ENCODE measurements around the gene KDM5B. TPM values are rescaled to one million over a fixed set of nuclear protein-coding genes. Genes with fewer than 3 reads are reported as not detected.
"Not testable (repeated sequence)": the region's sequence is repeated elsewhere in the genome, so short reads cannot be mapped to it uniquely, and the experiment has no call there.

The KDM5B gene
- total and polyA plus RNA-seq, 12 donors, result 11.7 to 75.1 (median 41.4) TPM

GRCh38 chr1:202798792-202799331 is 9.4 kb downstream of the KDM5B start:
- H3K4me3 ChIP-seq, result no peak overlapping the region
- 47 to 57% (median 53%) methylated on average over 5 to 6 of the region's 6 CpGs for WGBS, 4 donors
- intact Hi-C loops (cut with DNase I), result no loop called here
- H3K4me1 ChIP-seq (replicated peaks in 1 of 2), result peaks cover 7 to 14% of the 10 kb centered on the region in 2 donors
- DNase-seq, result no peak
- no peaks in the 10 kb centered on the region for H3K27me3 ChIP-seq
- TF ChIP-seq, protein P1, sequence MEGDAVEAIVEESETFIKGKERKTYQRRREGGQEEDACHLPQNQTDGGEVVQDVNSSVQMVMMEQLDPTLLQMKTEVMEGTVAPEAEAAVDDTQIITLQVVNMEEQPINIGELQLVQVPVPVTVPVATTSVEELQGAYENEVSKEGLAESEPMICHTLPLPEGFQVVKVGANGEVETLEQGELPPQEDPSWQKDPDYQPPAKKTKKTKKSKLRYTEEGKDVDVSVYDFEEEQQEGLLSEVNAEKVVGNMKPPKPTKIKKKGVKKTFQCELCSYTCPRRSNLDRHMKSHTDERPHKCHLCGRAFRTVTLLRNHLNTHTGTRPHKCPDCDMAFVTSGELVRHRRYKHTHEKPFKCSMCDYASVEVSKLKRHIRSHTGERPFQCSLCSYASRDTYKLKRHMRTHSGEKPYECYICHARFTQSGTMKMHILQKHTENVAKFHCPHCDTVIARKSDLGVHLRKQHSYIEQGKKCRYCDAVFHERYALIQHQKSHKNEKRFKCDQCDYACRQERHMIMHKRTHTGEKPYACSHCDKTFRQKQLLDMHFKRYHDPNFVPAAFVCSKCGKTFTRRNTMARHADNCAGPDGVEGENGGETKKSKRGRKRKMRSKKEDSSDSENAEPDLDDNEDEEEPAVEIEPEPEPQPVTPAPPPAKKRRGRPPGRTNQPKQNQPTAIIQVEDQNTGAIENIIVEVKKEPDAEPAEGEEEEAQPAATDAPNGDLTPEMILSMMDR (IDR thresholded peaks at IDR 0.05), result no peak
- no peak for TF ChIP-seq POLR2A (IDR thresholded peaks at IDR 0.05)
- H3K36me3 ChIP-seq (replicated peaks in 1 of 2), result no peaks in the 10 kb centered on the region
- H3K27ac ChIP-seq, result no peak overlapping the region
- H3K9me3 ChIP-seq (replicated peaks in 1 of 3), result no peaks in the 10 kb centered on the region

GRCh38 chr1:202798260-202798659 is 10.0 kb downstream of the KDM5B start:
- Histone ChIP-seq H3K36me3 (replicated peaks in 1 of 2) (no peaks in the 10 kb centered on the region), H3K9me3 (replicated peaks in 1 of 3) (no peaks in the 10 kb centered on the region), H3K27ac (no peak overlapping the region), H3K4me3 (no peak overlapping the region), H3K27me3 (no peaks in the 10 kb centered on the region), H3K4me1 (replicated peaks in 1 of 2) (peaks cover 4 to 11% of the 10 kb centered on the region in 2 donors)
- TF ChIP-seq, protein P1 (IDR thresholded peaks at IDR 0.05), result no peak
- no peak for TF ChIP-seq POLR2A (IDR thresholded peaks at IDR 0.05)
- 91 to 95% (median 94%) methylated on average over 4 of the region's 4 CpGs for WGBS, 4 donors
- DNase-seq, result no peak
- intact Hi-C loops (cut with DNase I), result no loop called here

- DNase-seq, result no peak
- Histone ChIP-seq H3K36me3 (replicated peaks in 1 of 2) (no peaks in the 10 kb centered on the region), H3K27ac (no peak overlapping the region), H3K4me3 (no peak overlapping the region), H3K4me1 (replicated peaks in 1 of 2) (peaks cover 0 to 7% of the 10 kb centered on the region in 2 donors), H3K27me3 (no peaks in the 10 kb centered on the region), H3K9me3 (replicated peaks in 1 of 3) (no peaks in the 10 kb centered on the region)
- TF ChIP-seq, protein P1 (IDR thresholded peaks at IDR 0.05), result no peak
- no peak for TF ChIP-seq POLR2A (IDR thresholded peaks at IDR 0.05)
- intact Hi-C loops (cut with DNase I), result no loop called here
- 62 to 94% (median 90%) methylated on average over 3 to 7 of the region's 7 CpGs for WGBS, 4 donors
These were observed 11.6 kb downstream of the KDM5B start for GRCh38 chr1:202796670-202797069.

- H3K4me1 ChIP-seq (replicated peaks in 1 of 2), result peaks cover 0 to 18% of the 10 kb centered on the region in 2 donors
- H3K27me3 ChIP-seq; DNase-seq; H3K9me3 ChIP-seq (replicated peaks in 1 of 3); H3K36me3 ChIP-seq (replicated peaks in 1 of 2); H3K27ac ChIP-seq; H3K4me3 ChIP-seq; intact Hi-C loops (cut with DNase I): not testable (repeated sequence)
- 94 to 98% (median 95%) methylated on average over 6 of the region's 6 CpGs for WGBS, 4 donors
These were observed 13.3 kb downstream of the KDM5B start for GRCh38 chr1:202794931-202795330.

GRCh38 chr1:202794051-202794740 is 14.0 kb downstream of the KDM5B start:
- H3K4me1 ChIP-seq (replicated peaks in 1 of 2), result peaks cover 0 to 17% of the 10 kb centered on the region in 2 donors
- TF ChIP-seq, protein P1 (IDR thresholded peaks at IDR 0.05), result no peak
- no peak for TF ChIP-seq POLR2A (IDR thresholded peaks at IDR 0.05)

More at GRCh38 chr1:202794051-202794740, 14.0 kb downstream of the KDM5B start:
- DNase-seq, result no peak
- intact Hi-C loops (cut with DNase I), result no loop called here
- no peaks in the 10 kb centered on the region for H3K9me3 ChIP-seq (replicated peaks in 1 of 3)
- H3K36me3 ChIP-seq (replicated peaks in 1 of 2), result no peaks in the 10 kb centered on the region
- no peak overlapping the region for H3K27ac ChIP-seq
- H3K27me3 ChIP-seq, result no peaks in the 10 kb centered on the region
- H3K4me3 ChIP-seq, result no peak overlapping the region
